ENCODE results near the gene TGFBR1. TPM values are rescaled to one million over a fixed set of nuclear protein-coding genes. Genes with fewer than 3 reads are reported as not detected.

Gene TGFBR1
- total and polyA plus RNA-seq, 2 donors (not counting 3 experiments of a cell fraction or from before 2014, with no cell fraction given) = 5.8 to 18.6 TPM

DNA sequence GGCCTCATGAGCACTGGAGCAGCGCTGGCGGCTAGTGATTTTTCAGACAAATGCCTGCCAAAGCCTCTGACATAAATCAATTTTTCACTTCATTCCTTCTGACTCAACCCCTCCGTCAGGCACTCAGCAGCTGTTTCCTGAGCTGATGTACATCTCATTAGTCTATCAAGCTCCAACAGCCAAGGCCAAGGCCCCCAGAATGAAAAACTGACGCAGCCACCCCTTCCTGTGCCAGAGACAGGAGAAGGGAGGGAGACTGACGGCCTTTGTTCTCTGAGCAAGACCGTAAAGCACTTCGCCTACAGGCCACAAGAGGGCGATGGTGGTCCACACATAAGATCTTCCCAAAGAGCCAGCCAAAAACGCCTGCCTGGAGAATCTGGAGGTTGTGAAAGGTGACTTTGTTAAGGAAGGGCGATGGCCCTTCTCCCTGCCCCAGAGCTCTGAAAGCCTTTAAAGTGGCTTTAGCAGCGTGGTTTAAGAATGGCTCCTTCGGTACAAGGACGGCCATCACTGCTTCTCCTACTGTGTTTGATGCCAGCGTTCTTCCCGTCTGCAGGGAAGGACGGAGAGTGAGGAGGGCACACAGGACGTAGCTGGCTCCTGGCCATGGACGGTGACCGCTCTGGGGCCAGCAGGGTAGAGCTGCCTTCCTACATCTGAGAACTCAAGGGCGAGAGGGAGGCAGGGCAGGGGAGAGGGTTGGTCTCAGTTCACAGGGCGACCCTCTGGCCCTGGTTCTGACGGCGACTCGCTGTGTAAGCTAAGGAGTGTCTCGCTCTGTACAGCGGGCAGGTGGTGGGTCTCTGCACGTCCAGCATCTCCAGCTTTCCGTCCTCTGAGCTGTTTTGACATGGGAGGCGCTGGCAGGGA is 79.8 kb downstream of the TGFBR1 start:
- no peaks in the 10 kb centered on the region for H3K9me3 ChIP-seq (replicated peaks; ENCODE audit: control insufficient read depth, insufficient read depth, low read length)
- peak; percentile 100 for FAIRE-seq
- dilution Hi-C loops (cut with MboI; ENCODE audit: extremely low pct_ligation_motif_present, low sequenced_read_pairs) (no loop called here), intact Hi-C loops (cut with micrococcal nuclease) (loop anchor here (1.0 to 5.0 kb wide), 13 partner anchors 21 to 1411 kb away; partner anchors contain the start of genes ERP44, INVS, NR4A3 and SEC61B)
- peak overlapping the region; percentile 66 for H3K4me2 ChIP-seq (ENCODE audit: insufficient read depth, low read length)
- H3K27me3 ChIP-seq (ENCODE audit: control insufficient read depth in 2 of 2, insufficient read depth in 2 of 2, low read length in 2 of 2) = peaks cover 3 to 5% of the 10 kb centered on the region in 2 experiments
- H2AFZ ChIP-seq (ENCODE audit: low read depth, low read length) = peak overlapping the region; percentile 91
- H3K27ac ChIP-seq (ENCODE audit: insufficient read depth, low read depth, low read length) = peak overlapping the region; percentile 88
- H4K20me1 ChIP-seq (replicated peaks; ENCODE audit: control insufficient read depth, extremely low read depth, insufficient read depth, low read length) = no peaks in the 10 kb centered on the region
- peak overlapping the region; percentile 52 for H3K9ac ChIP-seq (replicated peaks; ENCODE audit: extremely low read depth, insufficient read depth, low read length)
- no peaks in the 10 kb centered on the region for H3K9me1 ChIP-seq (replicated peaks; ENCODE audit: control insufficient read depth, extremely low read depth, insufficient read depth, low read length)
- peak; percentile 99 for DNase-seq (ENCODE audit: low read depth, low spot score)
- H3K36me3 ChIP-seq (ENCODE audit: control insufficient read depth in 2 of 2, extremely low read depth in 1 of 2, insufficient read depth in 2 of 2, low read length in 2 of 2) = no peaks in the 10 kb centered on the region
- ChIA-PET POLR2A (interaction anchor here (1.3 to 2.0 kb wide), 2 partner anchors 38 to 637 kb away, joined by 3 to 13 read pairs; partner anchors contain the start of genes ALG2, NR4A3 and SEC61B), CTCF (interaction anchor here (0.6 to 3.5 kb wide), 55 partner anchors 9 to 1417 kb away, joined by 3 to 30 read pairs (median 4); partner anchors contain the start of genes ALG2, ERP44, INVS and NR4A3)
- BruUV-seq (replicated peaks) = no TSS peak
- no peaks in the 10 kb centered on the region for H3K79me2 ChIP-seq (ENCODE audit: control insufficient read depth, insufficient read depth, low read length)
- H3K4me1 ChIP-seq (ENCODE audit: control insufficient read depth, extremely low read depth, insufficient read depth, low read length) = peaks cover 10% of the 10 kb centered on the region
- peak overlapping the region in 2 of 3 experiments; percentile 20 to 25 for H3K4me3 ChIP-seq (replicated peaks in 1 of 3; ENCODE audit: insufficient read depth in 1 of 3, low read depth in 1 of 3, low read length in 3 of 3)
- TF ChIP-seq MYC (IDR thresholded peaks at IDR 0.05; ENCODE audit: low read depth, low read length) (no peak), CTCF (IDR thresholded peaks at IDR 0.05; ENCODE audit: extremely low read depth in 1 of 2, insufficient read depth in 1 of 2, low read depth in 1 of 2, low read length in 2 of 2) (peak; percentile 94 to 97), POLR2A (IDR thresholded peaks at IDR 0.05; ENCODE audit: low read depth, low read length) (peak; percentile 50), EZH2 (IDR thresholded peaks at IDR 0.05; ENCODE audit: borderline replicate concordance, low read depth, low read length, severe bottlenecking) (no peak), GATA2 (IDR thresholded peaks at IDR 0.05; ENCODE audit: insufficient read depth, insufficient read length, low read depth, low read length) (peak; percentile 92), JUN (IDR thresholded peaks at IDR 0.05; ENCODE audit: borderline replicate concordance, insufficient read depth, insufficient read length, low read depth) (peak; percentile 82), FOS (IDR thresholded peaks at IDR 0.05; ENCODE audit: borderline replicate concordance, insufficient read depth, low read length) (peak; percentile 97), POLR2AphosphoS5 (IDR thresholded peaks at IDR 0.05; ENCODE audit: insufficient read depth, low read depth, low read length) (peak; percentile 87)
- TF ChIP-seq, protein P1, sequence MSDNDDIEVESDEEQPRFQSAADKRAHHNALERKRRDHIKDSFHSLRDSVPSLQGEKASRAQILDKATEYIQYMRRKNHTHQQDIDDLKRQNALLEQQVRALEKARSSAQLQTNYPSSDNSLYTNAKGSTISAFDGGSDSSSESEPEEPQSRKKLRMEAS (IDR thresholded peaks at IDR 0.05; ENCODE audit: insufficient read depth, insufficient read length) = no peak
